NCI-H1092 treated with DMSO at 0.1 percent for 48 hours (cell line): Measurements from ENCODE around the gene RPS8.
"Not testable (repeated sequence)": the region's sequence is repeated elsewhere in the genome, so short reads cannot be mapped to it uniquely, and the experiment has no call there.

Source experiments
- DNase-seq: peaks from one replicate; lab custom pipeline; 2025; lab: John Stamatoyannopoulos, UW

The RPS8 gene

DNA sequence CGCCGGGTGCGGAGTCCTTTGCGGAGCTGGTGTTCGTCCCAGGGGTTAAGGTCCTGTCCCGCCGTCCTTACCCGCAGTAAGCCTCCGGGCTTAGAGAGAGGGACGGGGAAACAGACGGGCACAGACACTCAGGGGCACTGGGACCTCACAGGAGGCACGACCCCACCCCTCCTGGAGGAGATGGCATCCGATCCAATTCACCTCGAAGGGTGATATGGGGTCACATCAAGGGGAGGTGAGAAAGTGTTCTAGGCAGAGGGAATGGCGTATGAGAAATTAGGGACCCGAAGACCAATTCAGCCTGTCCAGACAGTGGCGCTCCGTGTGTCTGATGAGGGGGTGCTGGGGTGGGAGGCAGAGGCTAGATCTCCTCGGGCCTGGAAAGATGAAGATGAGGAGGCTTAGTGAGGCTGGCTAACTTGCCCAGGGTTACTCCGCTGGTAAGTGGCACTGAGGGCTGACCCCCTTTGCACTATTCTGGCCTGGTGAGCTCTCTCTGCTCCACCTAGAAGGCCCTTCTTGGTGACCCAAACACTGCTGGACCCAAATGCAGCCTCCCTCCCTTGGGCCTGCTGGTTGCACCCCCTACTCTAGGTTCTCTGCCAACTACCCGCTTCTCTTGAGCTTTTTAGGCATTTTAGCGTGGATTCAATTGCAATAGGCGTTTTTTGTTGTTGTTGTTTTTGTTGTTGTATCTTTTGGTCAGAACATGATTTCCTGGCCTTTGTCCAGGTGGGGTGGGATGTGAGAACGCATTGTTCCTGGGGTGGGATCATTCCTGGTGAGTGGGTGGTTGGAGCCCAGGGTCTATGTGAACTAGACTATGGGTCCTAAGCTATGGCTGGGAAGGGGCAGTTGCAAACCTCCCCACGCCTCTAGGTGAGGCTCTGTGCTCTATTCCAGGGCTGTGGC, 45.2 kb downstream of the RPS8 start:
- no peak for DNase-seq

DNA sequence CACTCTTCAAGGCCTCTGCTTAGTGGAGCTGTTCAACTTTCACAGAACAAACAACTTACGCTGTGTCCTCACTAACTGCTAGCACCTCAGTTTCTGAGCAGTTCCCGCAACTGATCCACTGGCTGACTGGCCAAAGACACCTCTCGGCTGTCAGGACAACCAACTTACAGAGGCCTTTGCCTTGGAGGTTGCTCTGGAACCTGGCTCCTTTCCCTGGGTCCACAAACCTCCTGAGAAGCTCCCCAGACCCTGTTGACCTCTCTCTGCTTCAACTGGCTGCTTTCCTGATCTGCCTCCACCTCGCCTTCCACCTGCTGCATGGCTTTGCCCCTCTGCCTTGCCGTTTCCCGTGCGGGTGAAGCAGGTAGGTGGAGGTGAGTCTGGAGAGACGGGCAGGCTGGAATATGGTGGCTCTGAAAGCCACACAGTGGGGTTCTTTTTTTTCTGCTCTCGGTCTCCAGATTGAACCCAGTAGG, 45.9 kb downstream of the RPS8 start:
- DNase-seq, result no peak

DNA sequence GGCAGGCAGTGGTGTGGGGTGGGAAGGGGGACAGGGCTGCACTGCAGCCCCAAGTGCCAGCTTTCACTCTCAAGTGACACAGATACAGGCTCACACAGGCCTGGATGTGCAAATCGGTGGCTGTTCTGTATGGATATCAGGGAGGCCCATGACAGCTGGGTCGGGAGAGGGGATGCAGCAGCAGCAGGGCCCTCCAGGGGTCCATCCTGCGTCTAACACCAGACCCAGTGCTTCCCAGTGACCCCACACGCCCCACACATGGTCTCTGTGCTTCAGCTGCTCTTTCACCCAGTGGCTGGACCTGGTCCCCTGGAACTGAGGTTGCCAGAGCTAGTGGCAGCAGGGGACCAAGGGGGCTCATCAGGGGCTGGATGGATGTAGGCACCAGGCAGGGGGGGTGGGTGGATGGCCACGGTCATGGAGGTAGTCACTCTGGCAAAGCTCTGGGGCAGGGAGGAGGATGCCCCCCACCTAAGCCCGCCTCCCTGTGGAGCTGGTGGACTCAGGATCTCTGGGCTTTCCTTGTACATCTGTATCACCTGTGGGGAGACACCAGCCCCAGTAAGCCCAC, 46.9 kb downstream of the RPS8 start:
- DNase-seq, result no peak

DNA sequence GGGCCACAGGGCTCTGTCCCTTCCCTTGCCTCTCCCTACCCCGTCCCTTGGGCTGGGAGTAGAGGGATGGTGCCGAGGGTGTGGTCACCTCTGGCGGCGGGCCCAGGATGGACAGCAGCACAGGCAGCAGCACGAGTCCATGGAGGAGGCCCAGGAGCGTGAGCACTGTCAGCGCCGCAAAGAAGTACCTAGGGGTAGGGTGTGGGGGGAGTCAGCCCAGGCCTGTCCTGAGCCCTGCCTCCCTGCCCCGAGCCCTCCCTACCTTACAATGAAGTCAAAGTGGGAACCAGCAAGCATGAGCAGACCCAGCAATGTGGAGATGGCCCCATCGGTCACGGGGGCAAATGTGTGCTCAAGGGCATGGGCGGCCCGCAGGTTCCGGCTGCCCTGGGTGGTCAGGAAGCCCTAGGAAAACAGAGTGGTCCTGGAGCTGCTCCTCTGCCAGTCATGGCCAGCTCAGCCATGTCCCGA, 47.7 kb downstream of the RPS8 start:
- no peak for DNase-seq

DNA sequence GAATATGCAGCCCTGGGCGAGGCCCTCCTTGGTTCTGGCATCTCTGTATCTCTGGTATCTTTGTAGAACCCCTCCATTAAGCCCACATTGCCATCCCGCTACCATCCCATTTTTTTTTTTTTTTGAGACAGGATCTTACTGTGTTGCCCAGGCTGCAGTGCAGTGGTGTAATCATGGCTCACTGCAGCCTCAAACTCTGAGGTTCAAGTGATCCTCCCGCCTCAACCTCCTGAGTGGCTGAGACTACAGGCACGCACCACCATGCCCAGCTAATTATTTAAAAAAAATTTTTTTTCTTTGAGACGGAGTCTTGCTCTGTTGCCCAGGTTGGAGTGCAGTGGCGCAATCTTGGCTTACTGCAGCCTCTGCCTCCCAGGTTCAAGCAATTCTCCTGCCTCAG, 49.1 kb downstream of the RPS8 start:
- DNase-seq, result not testable (repeated sequence)

DNA sequence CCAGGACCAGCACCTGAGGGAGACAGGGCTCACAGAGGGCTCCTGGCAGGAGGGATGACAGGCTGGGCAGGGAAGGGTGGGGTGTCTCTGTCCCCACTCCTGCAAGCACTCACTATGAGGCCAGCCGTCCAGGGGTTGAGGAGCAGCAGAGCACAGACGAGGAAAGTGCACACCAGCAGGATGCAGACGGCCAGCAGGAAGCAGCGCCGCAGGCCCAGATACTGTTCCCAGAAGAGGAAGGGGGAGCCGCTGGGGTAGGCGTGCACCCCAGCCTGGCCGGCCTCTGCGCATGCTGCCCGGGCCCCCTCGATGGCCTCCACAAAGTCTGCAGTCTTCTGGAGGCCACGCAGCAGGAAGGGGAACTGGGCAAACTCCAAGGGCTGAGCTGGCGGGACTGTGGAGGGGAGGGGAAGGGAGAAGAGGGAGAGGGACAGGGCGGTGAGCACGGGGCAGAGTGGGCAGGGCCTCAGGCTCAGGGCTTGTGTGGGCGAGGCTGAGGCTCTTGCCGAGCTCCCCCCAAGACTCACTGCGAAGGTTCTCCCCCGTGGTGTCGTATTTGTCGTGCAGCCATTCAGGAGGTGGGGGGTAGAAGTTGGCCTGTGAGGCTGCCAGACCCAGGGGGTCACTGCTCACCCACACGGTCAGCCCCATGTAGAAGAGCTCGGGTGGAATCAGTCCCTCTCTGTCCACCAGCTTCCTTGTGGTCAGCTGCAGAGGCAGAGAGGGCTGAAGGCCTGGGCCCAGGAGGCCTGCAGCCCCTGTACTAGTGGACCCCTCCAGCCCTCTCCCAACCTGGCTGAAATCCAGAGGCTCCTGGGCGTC, 51.2 kb downstream of the RPS8 start:
- DNase-seq, result no peak

DNA sequence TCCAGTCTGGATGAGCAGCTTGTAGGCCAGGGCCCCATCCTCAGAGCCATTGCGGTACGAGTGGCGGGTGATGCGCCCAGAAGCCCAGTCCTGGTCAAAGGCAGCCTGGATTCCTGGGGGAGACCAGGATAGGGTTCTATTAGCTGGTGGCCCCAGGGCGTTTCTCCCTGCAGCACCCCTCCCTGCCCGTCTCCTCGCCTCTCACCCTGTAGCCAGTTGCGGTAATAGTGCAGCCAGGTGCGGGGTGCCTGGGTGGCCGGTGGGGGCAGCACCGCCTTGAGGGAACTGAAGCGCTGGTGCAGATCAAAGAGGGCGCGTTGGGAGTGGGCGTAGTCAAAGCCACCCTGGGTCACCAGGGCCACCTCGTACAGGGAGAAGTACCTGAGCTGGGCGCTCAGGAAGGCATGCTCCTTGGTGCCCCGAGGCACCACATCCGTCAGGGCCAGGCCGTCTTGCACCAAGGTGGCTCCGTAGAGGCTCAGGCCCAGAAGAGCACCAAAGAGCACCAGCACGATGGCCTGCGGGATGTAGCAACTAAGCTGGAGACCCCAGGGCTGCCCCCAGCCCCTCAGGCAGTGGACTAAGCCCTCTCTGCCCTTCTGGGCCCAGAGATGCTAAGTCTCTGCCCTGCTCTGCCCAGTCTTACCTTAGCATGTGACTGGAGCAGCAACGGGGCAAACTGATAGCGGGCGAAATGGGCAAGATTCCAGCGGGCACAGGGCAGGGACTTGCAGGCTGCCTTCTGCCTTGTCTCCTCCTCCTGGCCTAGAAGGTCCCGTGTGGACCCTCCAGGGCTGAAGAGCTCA, 52.1 kb downstream of the RPS8 start:
- DNase-seq, result no peak

DNA sequence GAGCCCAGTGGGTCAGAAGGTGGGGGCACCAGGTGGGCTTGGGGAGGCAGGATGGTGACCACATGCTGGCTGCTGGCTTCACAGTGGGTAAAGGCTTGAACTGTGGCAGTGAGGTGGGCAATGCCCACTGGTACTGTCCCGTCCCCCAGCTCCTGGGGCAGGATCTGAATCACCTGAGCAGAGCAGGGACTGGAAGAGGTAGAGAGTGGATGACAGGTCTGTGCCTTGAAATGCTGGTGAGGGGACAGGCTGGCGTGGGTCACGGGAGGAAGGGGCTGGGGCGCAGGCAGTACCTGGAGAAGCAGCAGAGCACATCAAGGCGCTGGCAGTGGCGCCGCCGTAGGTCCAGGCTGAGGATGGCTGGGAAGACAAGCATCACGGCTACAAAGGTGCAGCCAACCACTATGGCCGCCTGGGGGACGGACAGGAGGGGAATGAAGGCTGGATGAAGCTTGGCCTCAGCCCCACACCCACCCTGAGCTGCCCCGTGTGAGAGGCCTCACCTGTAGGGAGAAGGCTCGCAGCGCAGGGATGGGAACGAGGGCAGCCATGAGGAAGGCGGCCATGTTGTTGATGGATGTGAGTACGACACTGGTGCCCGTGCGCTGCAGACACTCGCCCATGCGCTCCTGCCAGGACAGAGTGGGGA, 52.8 kb downstream of the RPS8 start:
- no peak for DNase-seq
